ENCODE results near the gene TTLL13.

- TF ChIP-seq POLR2A (IDR thresholded peaks at IDR 0.05) (no peak), CTCF (IDR thresholded peaks at IDR 0.05) (no peak)
Observed at GRCh38 chr15:90270502-90271150, 21.3 kb downstream of the TTLL13 start.

Measured in adrenal gland (tissue), 5 donors.